ENCODE data around the gene CEACAM7. TPM values are rescaled to one million over a fixed set of nuclear protein-coding genes. Genes with fewer than 3 reads are reported as not detected.

Gene CEACAM7
- total RNA-seq, 2 donors from 2014 or later: not detected

DNA sequence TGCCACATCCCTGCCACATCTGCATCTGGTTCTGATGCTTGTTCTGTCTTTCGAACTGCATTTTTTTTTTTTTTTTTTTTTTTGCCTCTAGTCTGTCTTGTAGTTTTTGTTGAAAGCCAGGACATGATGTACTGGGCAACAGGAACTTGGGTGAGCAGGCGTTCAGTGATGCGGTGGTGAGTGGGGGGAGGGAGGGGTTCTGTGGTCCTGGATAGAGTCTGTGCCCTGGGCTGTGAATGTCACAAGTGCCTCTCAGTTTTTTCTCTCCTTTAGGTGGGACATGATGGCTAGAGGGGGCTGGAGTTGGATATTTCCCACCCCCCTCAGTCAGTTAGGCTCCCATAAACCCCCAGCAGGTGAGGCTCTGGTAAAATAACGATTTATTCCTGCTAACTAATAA lies 64.7 kb downstream of the CEACAM7 start:
- Mint-ChIP-seq H3K9me3 (peaks cover 92% of the 10 kb centered on the region), H3K4me1 (no peaks in the 10 kb centered on the region), H3K27ac (no peak overlapping the region), H3K27me3 (ENCODE audit: insufficient read depth) (no peaks in the 10 kb centered on the region), H3K36me3 (ENCODE audit: low read depth) (no peaks in the 10 kb centered on the region), H3K4me3 (no peak overlapping the region)
- DNase-seq: no peak
- H3K9me3 ChIP-seq (ENCODE audit: control insufficient read depth, low read length): no peaks in the 10 kb centered on the region
- no peaks in the 10 kb centered on the region for H3K4me1 ChIP-seq (ENCODE audit: control insufficient read depth, insufficient read depth, low read length)
- H3K36me3 ChIP-seq (ENCODE audit: control insufficient read depth, insufficient read depth, low read length): no peaks in the 10 kb centered on the region
- no peak overlapping the region for H3K27ac ChIP-seq (ENCODE audit: low read depth, low read length)
- H3K4me3 ChIP-seq (ENCODE audit: low read length): no peak overlapping the region
- no peak overlapping the region for H3K9ac ChIP-seq (ENCODE audit: extremely low read depth, low read length, poor library complexity, severe bottlenecking)
- WGBS, 2 experiments (ENCODE audit: insufficient coverage in 1 of 2, insufficient read length in 1 of 2): 78 to 80% methylated on average over 1 to 4 of the region's 4 CpGs
- TF ChIP-seq, protein P1, sequence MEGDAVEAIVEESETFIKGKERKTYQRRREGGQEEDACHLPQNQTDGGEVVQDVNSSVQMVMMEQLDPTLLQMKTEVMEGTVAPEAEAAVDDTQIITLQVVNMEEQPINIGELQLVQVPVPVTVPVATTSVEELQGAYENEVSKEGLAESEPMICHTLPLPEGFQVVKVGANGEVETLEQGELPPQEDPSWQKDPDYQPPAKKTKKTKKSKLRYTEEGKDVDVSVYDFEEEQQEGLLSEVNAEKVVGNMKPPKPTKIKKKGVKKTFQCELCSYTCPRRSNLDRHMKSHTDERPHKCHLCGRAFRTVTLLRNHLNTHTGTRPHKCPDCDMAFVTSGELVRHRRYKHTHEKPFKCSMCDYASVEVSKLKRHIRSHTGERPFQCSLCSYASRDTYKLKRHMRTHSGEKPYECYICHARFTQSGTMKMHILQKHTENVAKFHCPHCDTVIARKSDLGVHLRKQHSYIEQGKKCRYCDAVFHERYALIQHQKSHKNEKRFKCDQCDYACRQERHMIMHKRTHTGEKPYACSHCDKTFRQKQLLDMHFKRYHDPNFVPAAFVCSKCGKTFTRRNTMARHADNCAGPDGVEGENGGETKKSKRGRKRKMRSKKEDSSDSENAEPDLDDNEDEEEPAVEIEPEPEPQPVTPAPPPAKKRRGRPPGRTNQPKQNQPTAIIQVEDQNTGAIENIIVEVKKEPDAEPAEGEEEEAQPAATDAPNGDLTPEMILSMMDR (conservative IDR thresholded peaks at IDR 0.05): no peak
- H3K27me3 ChIP-seq (ENCODE audit: control insufficient read depth, insufficient read depth, low read length, poor library complexity, severe bottlenecking): no peaks in the 10 kb centered on the region

Other genes with a start within 250 kb of the CEACAM7 start
- gene DMAC2, start 248.4 kb downstream of the CEACAM7 start, total RNA-seq: 10 to 100 TPM; 52.9 to 71.5 TPM
- gene ERICH4, start 245.1 kb downstream of the CEACAM7 start, total RNA-seq: not detected
- gene CEACAM21, start 112.1 kb downstream of the CEACAM7 start, total RNA-seq: under 1 TPM; 0.44 to 0.51 TPM
- not detected for gene CEACAM4, start 61.2 kb downstream of the CEACAM7 start, total RNA-seq
- not detected for gene CEACAM5, start 20.4 kb upstream of the CEACAM7 start, total RNA-seq
- gene CEACAM6, start 67.3 kb upstream of the CEACAM7 start, total RNA-seq: not detected
- gene CEACAM3, start 108.3 kb upstream of the CEACAM7 start, total RNA-seq: not detected
- gene LYPD4, start 156.4 kb upstream of the CEACAM7 start, total RNA-seq: not detected
- not detected for gene DMRTC2, start 156.8 kb upstream of the CEACAM7 start, total RNA-seq
- 1,000 to 10,000 TPM; 2,321 to 2,418 TPM for gene RPS19, start 172.0 kb upstream of the CEACAM7 start, total RNA-seq
- gene CD79A, start 189.0 kb upstream of the CEACAM7 start, total RNA-seq: not detected
- gene ARHGEF1, start 194.9 kb upstream of the CEACAM7 start, total RNA-seq: 100 to 1,000 TPM in 1 of 2 donors, 10 to 100 TPM in 1; 89.9 to 116 TPM
- gene ERFL, start 240.2 kb upstream of the CEACAM7 start, total RNA-seq: under 1 TPM; 0.13 to 0.53 TPM